Erythroblast (primary cell): ENCODE data around the gene HK3.

Experiments used
- DNase-seq, 2 experiments: peaks; one replicate each; lab custom pipeline; 2025; lab: John Stamatoyannopoulos, UW
- GATA1 ChIP-seq: IDR thresholded peaks from 2 replicates; pipeline ENCODE4 v1.6.1; 2011; ENCODE audit warnings: low read depth, mild to moderate bottlenecking, control low read depth, low read length, moderate library complexity
- POLR2A ChIP-seq: IDR thresholded peaks from 2 replicates; pipeline ENCODE4 v1.6.1; 2011; ENCODE audit warnings: mild to moderate bottlenecking, low read length

Gene HK3

GRCh38 chr5:176850371-176851245 is 48.5 kb downstream of the HK3 start:
- TF ChIP-seq POLR2A = no peak
- no peak for TF ChIP-seq GATA1
- DNase-seq = no peak

GRCh38 chr5:176849611-176850227 is 49.4 kb downstream of the HK3 start:
- DNase-seq = no peak
- TF ChIP-seq POLR2A (no peak), GATA1 (no peak)

- TF ChIP-seq GATA1 (no peak), POLR2A (no peak)
- DNase-seq = no peak
Observed at GRCh38 chr5:176848651-176849050, 50.5 kb downstream of the HK3 start.

DNA sequence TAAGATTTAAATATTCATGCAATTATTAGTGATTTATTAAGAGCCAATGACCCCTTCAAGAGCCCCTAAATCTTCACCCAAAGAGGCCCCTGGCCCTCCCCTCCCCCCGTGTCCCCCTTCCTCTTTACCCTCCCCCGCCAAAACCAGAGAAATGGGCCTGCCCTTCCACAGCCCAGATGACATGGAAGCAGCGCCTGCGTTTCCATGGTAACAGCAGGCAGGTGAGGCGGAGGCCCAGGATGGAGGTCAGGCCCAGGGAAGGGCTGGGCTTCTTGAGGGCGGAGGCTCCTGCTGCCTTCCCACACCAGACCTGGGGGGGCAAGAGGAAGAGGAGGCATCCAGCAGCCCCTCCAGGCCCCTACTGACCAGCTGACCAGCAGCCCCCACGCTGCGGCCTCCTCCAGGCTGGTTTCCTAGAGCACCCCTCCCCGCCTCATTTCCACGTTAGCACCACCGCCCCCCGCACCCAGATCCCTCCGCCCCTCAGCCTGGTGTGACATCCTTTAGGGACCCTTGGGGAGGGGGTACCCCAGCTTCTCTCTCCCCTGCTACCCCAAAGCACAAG is 51.3 kb downstream of the HK3 start:
- DNase-seq = no peak
- TF ChIP-seq POLR2A (no peak), GATA1 (no peak)

GRCh38 chr5:176847148-176847547 is 52.0 kb downstream of the HK3 start:
- DNase-seq = no peak
- TF ChIP-seq POLR2A (no peak), GATA1 (no peak)

- peak in 1 of 2 experiments; percentile 15 for DNase-seq
Observed at GRCh38 chr5:176846335-176847140, 52.6 kb downstream of the HK3 start.

DNA sequence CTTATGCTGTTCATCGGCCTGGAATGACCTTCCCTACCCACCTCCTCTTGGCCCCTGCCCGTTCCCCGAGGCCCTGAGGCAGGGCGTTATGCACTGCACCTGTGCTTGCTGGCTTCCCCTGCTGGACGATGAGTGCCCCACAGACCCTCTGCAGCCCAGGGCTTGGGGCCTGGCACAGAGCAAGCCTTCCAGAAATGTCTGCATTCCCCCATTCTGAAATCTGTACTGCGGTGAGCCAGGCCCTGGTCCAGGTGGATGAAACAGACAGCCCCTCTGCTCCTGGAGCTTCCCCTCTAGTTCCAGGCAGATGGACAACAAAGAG is 53.8 kb downstream of the HK3 start:
- no peak for DNase-seq
- TF ChIP-seq POLR2A (no peak), GATA1 (no peak)

More at GRCh38 chr5:176846335-176847140, 52.6 kb downstream of the HK3 start:
- TF ChIP-seq GATA1 (no peak), POLR2A (no peak)

- TF ChIP-seq GATA1 (no peak), POLR2A (no peak)
- no peak for DNase-seq
Observed at GRCh38 chr5:176844706-176845391, 54.3 kb downstream of the HK3 start.

DNA sequence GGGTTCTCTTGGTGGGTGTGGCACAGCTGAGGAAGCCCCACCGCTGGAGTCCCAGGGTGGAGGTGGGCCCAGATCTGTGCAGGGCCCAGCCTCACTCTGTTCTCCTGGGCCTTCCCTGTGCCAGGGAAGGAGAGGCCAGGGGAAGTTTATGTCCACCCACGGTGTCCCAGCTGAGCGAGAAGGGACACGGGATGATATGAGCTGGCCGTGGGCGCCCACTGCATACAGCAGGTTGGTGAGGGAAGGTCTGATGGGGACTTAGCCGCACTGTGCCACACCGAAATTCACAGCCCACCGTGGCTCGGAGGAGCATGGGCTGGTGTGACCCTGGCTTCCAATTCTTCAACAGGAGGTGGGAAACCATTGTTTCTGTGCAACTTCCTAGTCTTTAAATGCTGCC is 54.9 kb downstream of the HK3 start:
- TF ChIP-seq POLR2A = no peak
- TF ChIP-seq GATA1 = no peak

GRCh38 chr5:176843673-176844072 is 55.5 kb downstream of the HK3 start:
- TF ChIP-seq GATA1 (no peak), POLR2A (no peak)
- no peak for DNase-seq

More for the DNA sequence above, 54.9 kb downstream of the HK3 start:
- DNase-seq = no peak

DNA sequence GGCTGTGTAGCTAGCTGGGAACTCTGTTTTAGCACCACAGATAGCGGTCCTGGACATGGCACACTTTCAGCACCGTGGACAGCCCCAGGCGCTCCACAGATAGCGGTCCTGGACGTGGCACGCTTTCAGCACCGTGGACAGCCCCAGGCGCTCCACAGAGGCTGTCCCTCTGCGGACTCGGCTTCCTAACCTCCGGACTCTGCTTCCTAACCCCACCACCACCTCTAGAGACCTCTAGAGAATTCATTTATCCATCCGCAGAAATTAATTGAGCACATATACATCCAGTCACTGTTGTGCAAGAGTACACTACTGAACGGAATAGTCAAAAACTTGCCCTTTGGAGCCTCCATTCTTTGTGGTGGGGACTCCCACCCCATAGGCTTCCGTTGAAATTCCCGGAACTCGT is 61.4 kb downstream of the HK3 start:
- peak; percentile 84 to 87 for DNase-seq
- no peak for TF ChIP-seq GATA1
- no peak for TF ChIP-seq POLR2A

DNA sequence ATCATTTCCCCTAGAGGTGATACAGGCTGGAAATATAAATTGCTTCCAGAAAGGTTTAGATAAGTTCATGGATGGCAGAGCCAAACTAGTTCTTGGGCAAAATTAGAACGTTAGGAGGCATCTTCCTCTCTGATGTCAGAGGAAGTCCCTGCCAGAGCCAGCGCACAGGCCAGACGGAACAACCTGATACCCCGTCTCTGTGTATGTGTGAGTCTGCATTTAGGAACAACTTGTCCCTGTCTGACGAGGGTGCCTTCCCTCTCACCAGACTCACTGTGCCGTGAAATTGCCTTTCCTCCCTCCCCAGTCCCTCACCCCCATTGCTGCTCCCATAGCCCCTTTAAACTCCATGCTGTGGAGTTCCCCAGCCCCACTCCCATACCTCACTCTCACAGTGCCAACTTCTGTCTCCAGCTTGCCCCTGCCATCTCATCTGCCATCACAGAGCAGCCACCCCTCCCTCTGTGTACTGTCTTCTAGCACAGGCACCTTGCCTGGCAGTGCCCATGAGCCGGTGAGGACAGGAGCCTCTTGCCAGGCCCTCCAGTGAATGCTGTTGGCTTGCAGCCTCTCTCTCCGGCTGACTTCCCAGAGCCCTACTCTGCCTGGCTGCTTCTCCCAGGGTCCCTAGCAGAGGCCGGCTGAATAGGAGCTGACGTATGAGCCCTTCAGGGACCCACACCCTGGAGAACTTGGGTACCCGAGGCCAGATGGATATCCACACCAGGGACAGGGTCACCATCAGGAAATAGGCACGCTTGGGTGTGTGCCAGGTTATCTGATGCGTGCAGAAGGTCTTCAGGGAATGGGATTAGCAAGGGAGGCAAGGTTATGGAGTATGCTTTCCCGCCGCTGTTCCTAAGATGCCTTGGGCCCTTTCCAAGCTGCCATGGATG is 62.1 kb downstream of the HK3 start:
- no peak for DNase-seq
- no peak for TF ChIP-seq POLR2A
- no peak for TF ChIP-seq GATA1
